HG03442 (cell line): ENCODE data around the gene TMEM219.
"Not testable (repeated sequence)": the region's sequence is repeated elsewhere in the genome, so short reads cannot be mapped to it uniquely, and the experiment has no call there.

ENCODE experiments used
- ATAC-seq: cut with Tn5 transposase; IDR thresholded peaks from one replicate; pipeline ENCODE4 v1.9.1; 2021; ENCODE audit warnings: mild to moderate bottlenecking, moderate library complexity; ENCODE audit not compliant: unreplicated experiment

Gene TMEM219

GRCh38 chr16:29961479-29962343, at the start of gene TMEM219:
Gene TMEM219, plus strand, starts transcription at chr16:29962079. Its CDS starts 1,065 bp downstream, at chr16:29963144.
- peak; percentile 88 for ATAC-seq

GRCh38 chr16:29912087-29912486, 49.8 kb upstream of the TMEM219 start:
- ATAC-seq = no peak

- ATAC-seq = no peak
Measured at GRCh38 chr16:29913514-29913913, 48.4 kb upstream of the TMEM219 start.

- no peak for ATAC-seq
Measured at GRCh38 chr16:29915590-29916247, 46.2 kb upstream of the TMEM219 start.

GRCh38 chr16:29916979-29917378, 44.9 kb upstream of the TMEM219 start:
- ATAC-seq = no peak

GRCh38 chr16:29920288-29921033, 41.4 kb upstream of the TMEM219 start:
- ATAC-seq = no peak

- ATAC-seq = no peak
Measured at GRCh38 chr16:29921034-29921385, 40.9 kb upstream of the TMEM219 start.

- no peak for ATAC-seq
Measured at GRCh38 chr16:29922326-29922725, 39.6 kb upstream of the TMEM219 start.

GRCh38 chr16:29922986-29923501, 38.8 kb upstream of the TMEM219 start:
- no peak for ATAC-seq

GRCh38 chr16:29925105-29925756, 36.6 kb upstream of the TMEM219 start:
- ATAC-seq = no peak

GRCh38 chr16:29925781-29926710, 35.8 kb upstream of the TMEM219 start, which contains the start of gene KCTD13:
Gene KCTD13, minus strand, starts transcription at chr16:29926226. Its CDS starts 193 bp downstream, at chr16:29926033.
- ATAC-seq = peak; percentile 89

- no peak for ATAC-seq
Measured at GRCh38 chr16:29926711-29927052, 35.2 kb upstream of the TMEM219 start.

GRCh38 chr16:29927070-29927905, 34.6 kb upstream of the TMEM219 start:
- ATAC-seq = no peak

- ATAC-seq = not testable (repeated sequence)
Measured at GRCh38 chr16:29931750-29932149, 30.1 kb upstream of the TMEM219 start.

- ATAC-seq = no peak
Measured at GRCh38 chr16:29940656-29941055, 21.2 kb upstream of the TMEM219 start.

- no peak for ATAC-seq
Measured at GRCh38 chr16:29943846-29944799, 17.8 kb upstream of the TMEM219 start.

- no peak for ATAC-seq
Measured at GRCh38 chr16:29947897-29948296, 14.0 kb upstream of the TMEM219 start.
